Type B pancreatic cell (in vitro differentiated cells): ENCODE results near the gene TNKS2. TPM values are rescaled to one million over a fixed set of nuclear protein-coding genes. Genes with fewer than 3 reads are reported as not detected.

Experiments used
- DNase-seq: peaks from one replicate; pipeline ENCODE4 v3.0.0; 2021; ENCODE audit warnings: mixed read lengths; ENCODE audit not compliant: unreplicated experiment; ENCODE audit errors: extremely low spot score
- H3K27ac Mint-ChIP-seq: 2 replicates; pipeline ENCODE4 v1.8.0; 2021; ENCODE audit warnings: mild to moderate bottlenecking, mixed read lengths
- H3K27me3 Mint-ChIP-seq: 2 replicates; pipeline ENCODE4 v1.8.0; 2021; ENCODE audit warnings: mixed read lengths
- H3K36me3 Mint-ChIP-seq: 2 replicates; pipeline ENCODE4 v1.8.0; 2021; ENCODE audit warnings: mixed read lengths
- H3K4me1 Mint-ChIP-seq: one replicate; pipeline ENCODE4 v1.8.0; 2021; ENCODE audit warnings: mixed read lengths; ENCODE audit not compliant: unreplicated experiment
- H3K4me3 Mint-ChIP-seq: 2 replicates; pipeline ENCODE4 v1.8.0; 2021; ENCODE audit warnings: mild to moderate bottlenecking, mixed read lengths
- H3K9me3 Mint-ChIP-seq: 2 replicates; pipeline ENCODE4 v1.8.0; 2021; ENCODE audit warnings: mixed read lengths
- total RNA-seq: library from RNA; stranded (reverse); gene quantifications from 2 replicates; pipeline ENCODE4 v1.2.1, GENCODE V29; 2021; ENCODE audit warnings: low replicate concordance
- TF ChIP-seq, protein P1 (sequence below): fragments of 200-600 bp; sonication (generic); conservative IDR thresholded peaks from 2 replicates; pipeline ENCODE4 v1.5.0; 2021; ENCODE audit warnings: antibody characterized with exemption, mild to moderate bottlenecking

Gene TNKS2
- total RNA-seq, 1 donor from 2014 or later = 47.3 TPM

DNA sequence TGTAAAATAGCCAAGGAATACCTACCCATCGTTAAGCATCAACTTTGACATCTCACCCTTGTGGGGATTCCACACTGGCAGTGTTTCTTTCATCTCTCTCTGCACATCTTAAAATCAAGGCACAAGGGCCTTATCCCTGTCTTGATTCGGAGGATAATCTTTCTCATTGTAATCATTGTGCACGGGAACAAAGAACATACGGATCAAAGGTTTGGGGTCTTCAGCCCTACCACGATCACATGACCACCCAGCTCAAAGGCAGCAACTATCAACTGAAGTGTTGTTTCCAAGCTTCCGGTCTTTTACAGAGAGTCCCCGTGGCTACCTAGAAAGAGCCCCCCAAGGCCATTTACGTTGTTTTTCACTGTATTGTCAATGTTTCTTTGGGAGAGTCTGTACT lies 99.2 kb downstream of the TNKS2 start:
- DNase-seq = no peak
- Mint-ChIP-seq H3K9me3 (no peaks in the 10 kb centered on the region), H3K27ac (no peak overlapping the region), H3K27me3 (no peaks in the 10 kb centered on the region), H3K4me1 (no peaks in the 10 kb centered on the region), H3K36me3 (no peaks in the 10 kb centered on the region), H3K4me3 (no peak overlapping the region)
- TF ChIP-seq, protein P1, sequence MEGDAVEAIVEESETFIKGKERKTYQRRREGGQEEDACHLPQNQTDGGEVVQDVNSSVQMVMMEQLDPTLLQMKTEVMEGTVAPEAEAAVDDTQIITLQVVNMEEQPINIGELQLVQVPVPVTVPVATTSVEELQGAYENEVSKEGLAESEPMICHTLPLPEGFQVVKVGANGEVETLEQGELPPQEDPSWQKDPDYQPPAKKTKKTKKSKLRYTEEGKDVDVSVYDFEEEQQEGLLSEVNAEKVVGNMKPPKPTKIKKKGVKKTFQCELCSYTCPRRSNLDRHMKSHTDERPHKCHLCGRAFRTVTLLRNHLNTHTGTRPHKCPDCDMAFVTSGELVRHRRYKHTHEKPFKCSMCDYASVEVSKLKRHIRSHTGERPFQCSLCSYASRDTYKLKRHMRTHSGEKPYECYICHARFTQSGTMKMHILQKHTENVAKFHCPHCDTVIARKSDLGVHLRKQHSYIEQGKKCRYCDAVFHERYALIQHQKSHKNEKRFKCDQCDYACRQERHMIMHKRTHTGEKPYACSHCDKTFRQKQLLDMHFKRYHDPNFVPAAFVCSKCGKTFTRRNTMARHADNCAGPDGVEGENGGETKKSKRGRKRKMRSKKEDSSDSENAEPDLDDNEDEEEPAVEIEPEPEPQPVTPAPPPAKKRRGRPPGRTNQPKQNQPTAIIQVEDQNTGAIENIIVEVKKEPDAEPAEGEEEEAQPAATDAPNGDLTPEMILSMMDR = no peak

DNA sequence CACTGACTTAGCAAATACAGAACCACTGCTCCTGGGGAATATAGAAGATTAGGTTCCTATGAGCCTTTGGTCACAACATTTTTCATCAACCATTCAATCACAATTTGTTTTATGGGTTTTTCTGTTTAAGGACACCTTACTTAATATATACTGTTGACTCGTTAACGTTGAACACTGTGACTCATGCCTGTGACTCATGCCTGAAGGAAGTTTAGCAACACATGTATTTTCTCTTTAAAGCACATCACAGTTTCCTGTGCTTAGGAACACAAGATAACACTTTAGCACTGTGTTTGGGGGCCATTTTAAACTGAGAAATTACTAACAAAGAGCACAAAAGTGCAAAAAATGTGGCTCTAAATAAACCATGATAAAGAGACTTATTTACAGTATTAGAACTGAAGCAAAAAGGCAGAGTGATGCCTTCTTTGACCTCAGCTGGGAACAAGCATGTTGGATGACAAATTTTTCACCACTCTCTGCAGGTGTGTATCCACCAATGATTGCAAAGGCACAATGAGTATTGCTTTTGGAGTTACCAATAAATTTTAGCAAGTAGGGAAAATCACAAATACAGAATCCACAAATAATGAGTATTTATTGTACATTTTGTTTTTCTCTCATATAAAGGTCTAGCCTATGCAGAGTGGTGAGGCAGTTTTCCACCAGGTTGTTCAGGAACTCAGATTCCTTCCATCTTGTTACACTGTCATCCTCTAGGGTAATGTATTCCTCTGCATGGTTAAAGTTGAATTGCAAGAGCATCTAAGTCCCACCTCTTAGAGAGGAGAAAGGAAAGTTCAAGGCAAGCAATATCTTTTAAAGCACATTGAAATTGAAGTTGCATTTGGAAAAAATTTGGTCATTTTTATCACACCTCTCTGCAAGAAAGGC lies 103.8 kb downstream of the TNKS2 start:
- Mint-ChIP-seq H3K9me3 (no peaks in the 10 kb centered on the region), H3K27ac (peak overlapping the region; percentile 32), H3K27me3 (no peaks in the 10 kb centered on the region), H3K36me3 (peaks cover 9% of the 10 kb centered on the region), H3K4me3 (peak overlapping the region; percentile 39), H3K4me1 (no peaks in the 10 kb centered on the region)
- no peak for DNase-seq
- TF ChIP-seq, protein P1 = no peak

DNA sequence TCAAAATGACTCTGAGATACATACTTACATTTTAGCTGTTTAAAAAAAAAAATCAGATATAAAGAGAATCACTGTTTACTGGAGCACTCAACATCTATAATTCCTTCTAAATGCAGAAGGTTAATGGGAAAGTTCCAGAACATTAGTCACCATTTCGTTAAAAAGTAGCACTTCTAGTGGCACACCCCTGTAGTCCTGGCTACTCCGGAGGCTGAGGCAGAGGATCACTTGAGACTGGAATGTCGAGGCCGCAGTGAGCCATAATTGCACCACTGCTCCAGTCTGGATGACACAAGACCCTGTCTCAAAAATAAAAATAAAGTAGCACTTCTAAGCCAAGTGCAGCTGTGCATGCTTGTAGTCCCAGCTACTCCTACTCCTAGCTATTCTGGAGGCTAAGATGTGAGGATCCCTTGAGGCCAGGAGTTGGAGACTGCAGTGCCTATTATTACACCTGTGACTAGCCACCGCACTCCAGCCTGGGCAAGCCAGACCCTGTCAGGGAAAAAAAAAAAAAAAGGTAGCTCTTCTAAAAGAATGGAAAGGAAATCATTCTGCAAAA lies 108.9 kb downstream of the TNKS2 start:
- Mint-ChIP-seq H3K36me3 (peaks cover 9% of the 10 kb centered on the region), H3K27ac (peak overlapping the region; percentile 57), H3K27me3 (no peaks in the 10 kb centered on the region), H3K4me3 (peak overlapping the region; percentile 87), H3K4me1 (peaks cover 6% of the 10 kb centered on the region), H3K9me3 (no peaks in the 10 kb centered on the region)
- TF ChIP-seq, protein P1 = no peak
- no peak for DNase-seq

DNA sequence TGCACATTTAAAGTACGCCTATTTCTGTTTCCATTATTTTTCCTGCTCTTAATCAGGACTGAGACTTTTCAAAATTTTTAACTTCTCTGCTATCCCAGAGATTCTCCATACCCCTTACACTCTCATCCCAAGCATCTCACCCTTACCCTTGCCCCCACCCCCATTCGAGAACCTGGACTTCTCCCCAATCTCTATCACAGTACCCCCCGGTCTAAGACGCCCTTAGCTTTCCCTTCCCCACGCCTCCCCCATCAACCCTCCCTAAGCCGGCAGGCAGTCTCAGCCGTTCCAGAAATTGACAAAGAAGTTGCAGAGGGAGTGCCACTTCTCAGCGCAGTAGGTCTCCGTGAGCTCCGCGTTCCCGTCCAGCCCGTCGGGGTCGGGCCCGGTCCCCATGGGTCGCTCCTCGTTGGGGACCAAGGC lies 109.7 kb downstream of the TNKS2 start:
- no peak for DNase-seq
- peaks cover 6% of the 10 kb centered on the region for H3K4me1 Mint-ChIP-seq
- peaks cover 2% of the 10 kb centered on the region for H3K27me3 Mint-ChIP-seq
- TF ChIP-seq, protein P1 = no peak
- H3K4me3 Mint-ChIP-seq = peak overlapping the region; percentile 87
- peaks cover 9% of the 10 kb centered on the region for H3K36me3 Mint-ChIP-seq
- no peaks in the 10 kb centered on the region for H3K9me3 Mint-ChIP-seq
- H3K27ac Mint-ChIP-seq = peak overlapping the region; percentile 57

DNA sequence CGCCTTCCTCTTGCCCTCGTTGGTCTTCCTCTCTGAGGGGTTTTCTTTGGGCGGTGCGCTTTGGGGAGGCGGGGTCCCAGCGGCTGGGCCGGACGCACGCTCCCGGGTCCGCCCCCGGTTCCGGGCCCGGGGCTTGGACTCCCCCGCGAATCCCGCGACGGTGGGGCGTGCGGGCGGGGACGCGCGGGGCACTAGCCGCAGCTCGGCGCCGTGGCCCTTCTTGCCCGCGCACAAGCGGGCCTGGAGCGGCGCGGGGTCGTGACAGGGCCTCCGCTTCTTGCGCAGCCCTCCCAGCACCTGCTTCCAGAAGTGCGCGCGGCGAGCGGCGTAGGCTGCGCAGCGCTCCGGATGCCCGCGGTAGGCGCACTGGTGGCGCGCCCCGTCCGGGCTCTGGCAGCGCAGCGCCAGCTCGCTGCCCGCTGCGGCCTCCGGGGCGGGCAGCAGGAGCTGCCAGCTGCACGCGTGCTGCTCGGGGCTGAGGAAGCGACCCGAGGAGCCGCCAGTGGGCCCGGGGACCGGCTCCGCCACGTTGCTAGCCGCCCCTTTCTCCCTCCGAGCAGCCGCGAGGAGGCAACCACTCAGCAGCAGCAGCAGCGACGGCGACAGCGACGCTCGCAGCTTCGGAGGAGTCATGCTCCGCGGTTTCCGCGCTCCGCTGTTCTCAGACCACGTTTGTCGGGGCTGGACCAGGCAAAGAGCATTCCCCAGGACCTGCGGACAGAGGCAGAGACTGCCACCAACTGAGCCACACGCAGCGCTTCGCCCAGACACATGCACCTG lies 110.3 kb downstream of the TNKS2 start:
- H3K36me3 Mint-ChIP-seq = peaks cover 9% of the 10 kb centered on the region
- peak overlapping the region; percentile 93 for H3K4me3 Mint-ChIP-seq
- peaks cover 6% of the 10 kb centered on the region for H3K4me1 Mint-ChIP-seq
- peak; percentile 79 for DNase-seq
- TF ChIP-seq, protein P1 = peak; percentile 58
- no peaks in the 10 kb centered on the region for H3K9me3 Mint-ChIP-seq
- H3K27me3 Mint-ChIP-seq = peaks cover 8% of the 10 kb centered on the region
- peak overlapping the region; percentile 84 for H3K27ac Mint-ChIP-seq
